ENCODE results near the gene BAHCC1.

Gene BAHCC1

GRCh38 chr17:81366648-81367047 is 28.6 kb upstream of the BAHCC1 start:
- Histone ChIP-seq H3K36me3 (replicated peaks; ENCODE audit: insufficient read depth, low read length) (no peaks in the 10 kb centered on the region), H3K79me2 (ENCODE audit: low read length) (no peaks in the 10 kb centered on the region), H3K9me3 (replicated peaks; ENCODE audit: insufficient read depth, low read length) (no peaks in the 10 kb centered on the region), H3K27me3 (replicated peaks; ENCODE audit: insufficient read depth, low read length) (peaks cover 96% of the 10 kb centered on the region), H3F3A (ENCODE audit: insufficient read depth, low read length) (no peaks in the 10 kb centered on the region), H3K9me2 (replicated peaks; ENCODE audit: insufficient read depth, low read length) (no peaks in the 10 kb centered on the region), H4K20me1 (ENCODE audit: insufficient read depth, low read length) (no peaks in the 10 kb centered on the region), H3K27ac (ENCODE audit: low read length) (no peak overlapping the region), H3K9ac (ENCODE audit: low read length) (no peak overlapping the region), H3K4me1 (ENCODE audit: low read length) (no peaks in the 10 kb centered on the region), H3K4me3 (ENCODE audit: low read length) (no peak overlapping the region), H2AFZ (ENCODE audit: low read length) (no peak overlapping the region), H3K4me2 (ENCODE audit: low read depth, low read length) (no peak overlapping the region)
- no peak for DNase-seq
- TF ChIP-seq CTCF (IDR thresholded peaks at IDR 0.05; ENCODE audit: low read length) (no peak), EZH2 (optimal IDR thresholded peaks at IDR 0.05; ENCODE audit: low read depth, low read length) (no peak), EZH2phosphoT487 (IDR thresholded peaks at IDR 0.05; ENCODE audit: low read length) (no peak)

DNA sequence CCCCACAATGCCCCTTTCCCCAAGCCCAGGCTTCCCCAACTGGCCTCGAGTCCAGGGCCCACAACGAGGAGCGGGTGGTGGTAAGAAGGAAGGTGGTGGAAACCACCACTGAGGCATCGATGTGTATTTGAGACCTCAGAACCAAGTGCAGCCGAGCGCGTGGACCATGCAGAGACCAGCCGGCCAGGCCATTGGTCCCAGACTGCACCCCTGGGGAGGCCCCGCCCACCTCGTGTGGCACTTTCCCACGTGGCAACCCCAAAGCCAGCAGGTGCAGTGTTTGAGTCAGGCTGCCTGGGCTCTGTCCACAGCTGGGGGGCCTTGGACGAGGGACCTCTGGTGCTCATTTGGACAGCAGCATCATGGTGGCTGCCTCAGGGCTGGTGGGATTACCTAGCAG is 28.1 kb upstream of the BAHCC1 start:
- Histone ChIP-seq H3K4me2 (ENCODE audit: low read depth, low read length) (no peak overlapping the region), H3K27ac (ENCODE audit: low read length) (no peak overlapping the region), H3K9ac (ENCODE audit: low read length) (no peak overlapping the region), H3K36me3 (replicated peaks; ENCODE audit: insufficient read depth, low read length) (no peaks in the 10 kb centered on the region), H3K27me3 (replicated peaks; ENCODE audit: insufficient read depth, low read length) (peaks cover 96% of the 10 kb centered on the region), H2AFZ (ENCODE audit: low read length) (no peak overlapping the region), H3F3A (ENCODE audit: insufficient read depth, low read length) (no peaks in the 10 kb centered on the region), H3K79me2 (ENCODE audit: low read length) (no peaks in the 10 kb centered on the region), H3K4me1 (ENCODE audit: low read length) (no peaks in the 10 kb centered on the region), H4K20me1 (ENCODE audit: insufficient read depth, low read length) (no peaks in the 10 kb centered on the region), H3K9me3 (replicated peaks; ENCODE audit: insufficient read depth, low read length) (no peaks in the 10 kb centered on the region), H3K4me3 (ENCODE audit: low read length) (no peak overlapping the region), H3K9me2 (replicated peaks; ENCODE audit: insufficient read depth, low read length) (no peaks in the 10 kb centered on the region)
- TF ChIP-seq EZH2phosphoT487 (IDR thresholded peaks at IDR 0.05; ENCODE audit: low read length): no peak
- no peak for TF ChIP-seq EZH2 (optimal IDR thresholded peaks at IDR 0.05; ENCODE audit: low read depth, low read length)
- TF ChIP-seq CTCF (IDR thresholded peaks at IDR 0.05; ENCODE audit: low read length): no peak
- DNase-seq: no peak

- no peak overlapping the region for H3K4me3 ChIP-seq (ENCODE audit: low read length)
- no peak overlapping the region for H3K9ac ChIP-seq (ENCODE audit: low read length)
- no peaks in the 10 kb centered on the region for H3K4me1 ChIP-seq (ENCODE audit: low read length)
- no peak for TF ChIP-seq EZH2 (optimal IDR thresholded peaks at IDR 0.05; ENCODE audit: low read depth, low read length)
- no peak for TF ChIP-seq CTCF (IDR thresholded peaks at IDR 0.05; ENCODE audit: low read length)
- TF ChIP-seq EZH2phosphoT487 (IDR thresholded peaks at IDR 0.05; ENCODE audit: low read length): no peak
- H3K9me3 ChIP-seq (replicated peaks; ENCODE audit: insufficient read depth, low read length): no peaks in the 10 kb centered on the region
- no peaks in the 10 kb centered on the region for H4K20me1 ChIP-seq (ENCODE audit: insufficient read depth, low read length)
- no peaks in the 10 kb centered on the region for H3K79me2 ChIP-seq (ENCODE audit: low read length)
- H2AFZ ChIP-seq (ENCODE audit: low read length): no peak overlapping the region
- no peaks in the 10 kb centered on the region for H3K36me3 ChIP-seq (replicated peaks; ENCODE audit: insufficient read depth, low read length)
- no peak overlapping the region for H3K27ac ChIP-seq (ENCODE audit: low read length)
- no peak overlapping the region for H3K4me2 ChIP-seq (ENCODE audit: low read depth, low read length)
- H3K9me2 ChIP-seq (replicated peaks; ENCODE audit: insufficient read depth, low read length): no peaks in the 10 kb centered on the region
- H3F3A ChIP-seq (ENCODE audit: insufficient read depth, low read length): no peaks in the 10 kb centered on the region
- peaks cover 95% of the 10 kb centered on the region for H3K27me3 ChIP-seq (replicated peaks; ENCODE audit: insufficient read depth, low read length)
- DNase-seq: no peak
Observed at GRCh38 chr17:81368161-81369022, 26.9 kb upstream of the BAHCC1 start.
